SK-N-SH (cell line): ENCODE results near the gene DYNLT1. TPM values are rescaled to one million over a fixed set of nuclear protein-coding genes. Genes with fewer than 3 reads are reported as not detected.

Source experiments
- CTCF ChIA-PET: fragments of 300-600, 350-600 bp; formaldehyde crosslinking; extraction: SDS; loops from one replicate; lab custom pipeline; 2021; lab: Yijun Ruan, JAX
- POLR2A ChIA-PET: fragments of 350-600 bp; sonication (Branson Sonifier 250); formaldehyde crosslinking; extraction: SDS; loops from one replicate; lab custom pipeline; 2020; ENCODE audit warnings: antibody characterized with exemption, inconsistent platforms; lab: Yijun Ruan, JAX
- DNase-seq: peaks from one replicate; pipeline ENCODE4 v3.0.0; 2012
- H2AFZ ChIP-seq: fragments of 200-600 bp; sonication (generic); 2 replicates; pipeline ENCODE4 v1.8.1; 2016; ENCODE audit warnings: antibody characterized with exemption, mild to moderate bottlenecking, low read depth
- H3F3A ChIP-seq: fragments of 200-600 bp; sonication (generic); replicated peaks from 2 replicates; pipeline ENCODE3; 2016; ENCODE audit warnings: antibody characterized with exemption, mild to moderate bottlenecking; ENCODE audit not compliant: insufficient read depth
- H3K27ac ChIP-seq, 2 experiments: fragments of 200-500 bp in 1 of 2; fragments of 200-600 bp in 1 of 2; sonication (Bioruptor generic) in 1 of 2; sonication (generic), shearing (Covaris generic) in 1 of 2; 2 replicates each; pipeline versions ENCODE4 v1.5.1 to v1.6.1; 2014 to 2016; ENCODE audit warnings: low read depth in 2 of 2, inconsistent platforms in 1 of 2, low read length in 1 of 2, mild to moderate bottlenecking in 1 of 2, mixed read lengths in 1 of 2
- H3K27me3 ChIP-seq: fragments of 200-600 bp; sonication (generic), shearing (Covaris generic); 2 replicates; pipeline ENCODE4 v1.6.1; 2016; ENCODE audit warnings: mixed run types; ENCODE audit not compliant: insufficient read depth
- H3K36me3 ChIP-seq, 2 experiments: fragments of 200-500 bp in 1 of 2; fragments of 200-600 bp in 1 of 2; sonication (Bioruptor generic) in 1 of 2; sonication (generic) in 1 of 2; replicated peaks in 1 of 2; 2 replicates each; pipeline versions ENCODE3 to v1.5.1; 2014 to 2016; ENCODE audit warnings: low read length in 1 of 2, mild to moderate bottlenecking in 1 of 2; ENCODE audit not compliant: insufficient read depth in 2 of 2, control insufficient read depth in 1 of 2
- H3K4me1 ChIP-seq, 2 experiments: fragments of 200-500 bp in 1 of 2; fragments of 200-600 bp in 1 of 2; sonication (Bioruptor generic) in 1 of 2; sonication (generic), shearing (Covaris generic) in 1 of 2; 2 replicates each; pipeline versions ENCODE4 v1.5.1 to v1.6.1; 2014 to 2016; ENCODE audit warnings: low read depth in 1 of 2, low read length in 1 of 2, mixed run types in 1 of 2; ENCODE audit not compliant: insufficient read depth in 2 of 2, control insufficient read depth in 1 of 2
- H3K4me2 ChIP-seq: fragments of 200-600 bp; sonication (generic), shearing (Covaris generic); 2 replicates; pipeline ENCODE4 v1.6.1; 2017; ENCODE audit warnings: mixed run types
- H3K4me3 ChIP-seq, 2 experiments: fragments of 200-500 bp in 1 of 2; fragments of 200-600 bp in 1 of 2; sonication (Bioruptor generic) in 1 of 2; sonication (generic), shearing (Covaris generic) in 1 of 2; 2 replicates each; pipeline versions ENCODE4 v1.5.1 to v1.8.1; 2014 to 2016; ENCODE audit warnings: low read depth in 2 of 2, inconsistent platforms in 1 of 2, low read length in 1 of 2, mild to moderate bottlenecking in 1 of 2, mixed read lengths in 1 of 2, moderate library complexity in 1 of 2
- H3K79me2 ChIP-seq: fragments of 200-600 bp; sonication (generic); 2 replicates; pipeline ENCODE4 v1.8.1; 2017; ENCODE audit warnings: mild to moderate bottlenecking; ENCODE audit not compliant: insufficient read depth
- H3K9ac ChIP-seq: fragments of 200-600 bp; sonication (generic); 2 replicates; pipeline ENCODE4 v1.6.1; 2017; ENCODE audit warnings: mixed run types
- H3K9me2 ChIP-seq: fragments of 200-600 bp; sonication (generic); 2 replicates; pipeline ENCODE4 v1.6.1; 2017; ENCODE audit warnings: mixed run types
- H3K9me3 ChIP-seq: fragments of 200-600 bp; sonication (generic); 2 replicates; pipeline ENCODE4 v1.6.1; 2017; ENCODE audit warnings: mixed run types, mild to moderate bottlenecking, moderate library complexity
- H4K20me1 ChIP-seq: fragments of 200-600 bp; sonication (generic); 2 replicates; pipeline ENCODE4 v1.6.1; 2017; ENCODE audit warnings: mild to moderate bottlenecking, mixed run types; ENCODE audit not compliant: insufficient read depth
- CTCF ChIP-seq: fragments of 200-600 bp; sonication (generic); IDR thresholded peaks from 2 replicates; pipeline ENCODE4 v1.6.1; 2017; ENCODE audit warnings: antibody characterized with exemption, mild to moderate bottlenecking, moderate library complexity
- ELF1 ChIP-seq: IDR thresholded peaks from 2 replicates; pipeline ENCODE4 v1.4.0; 2012
- EP300 ChIP-seq, 2 experiments: IDR thresholded peaks; 2 replicates each; pipeline versions ENCODE4 v1.4.0 to v1.6.1; 2012; ENCODE audit warnings: borderline replicate concordance in 1 of 2, low read depth in 1 of 2, low read length in 1 of 2
- EZH2phosphoT487 ChIP-seq: fragments of 200-600 bp; sonication (generic); IDR thresholded peaks from 2 replicates; pipeline ENCODE4 v1.6.1; 2017; ENCODE audit warnings: low read depth, mixed run types, mild to moderate bottlenecking, antibody characterized with exemption, moderate library complexity, borderline replicate concordance
- FOSL2 ChIP-seq: IDR thresholded peaks from 2 replicates; pipeline ENCODE4 v1.4.0; 2012; ENCODE audit warnings: low read depth, mild to moderate bottlenecking, moderate library complexity, borderline replicate concordance
- FOXJ3 ChIP-seq: sonication (generic); formaldehyde crosslinking; IDR thresholded peaks from 2 replicates; pipeline ENCODE4 v1.5.1; 2020; ENCODE audit warnings: mild to moderate bottlenecking, missing genetic modification reagents
- FOXM1 ChIP-seq: IDR thresholded peaks from 2 replicates; pipeline ENCODE4 v1.4.0; 2012; ENCODE audit warnings: low read depth, mild to moderate bottlenecking
- NFIC ChIP-seq: IDR thresholded peaks from 2 replicates; pipeline ENCODE4 v1.4.0; 2012; ENCODE audit warnings: borderline replicate concordance
- PBX3 ChIP-seq: IDR thresholded peaks from 2 replicates; pipeline ENCODE4; 2012
- RAD21 ChIP-seq: IDR thresholded peaks from 2 replicates; pipeline ENCODE4 v1.6.1; 2012; ENCODE audit warnings: mild to moderate bottlenecking, low read length
- RCOR1 ChIP-seq: fragments of 150-350 bp; IDR thresholded peaks from 2 replicates; pipeline ENCODE4 v1.6.1; 2017; ENCODE audit warnings: antibody characterized with exemption, low read length
- RFX5 ChIP-seq: IDR thresholded peaks from 2 replicates; pipeline ENCODE4 v1.6.1; 2012; ENCODE audit warnings: mild to moderate bottlenecking, improper control_type of control experiment, low read length
- SIN3A ChIP-seq: IDR thresholded peaks from 2 replicates; pipeline ENCODE4 v1.6.1; 2012; ENCODE audit warnings: low read depth, mild to moderate bottlenecking, low read length, moderate library complexity, borderline replicate concordance
- SMC3 ChIP-seq: IDR thresholded peaks from 2 replicates; pipeline ENCODE4 v1.6.1; 2012; ENCODE audit warnings: low read depth, low read length, improper control_type of control experiment
- TAF1 ChIP-seq: IDR thresholded peaks from 2 replicates; pipeline ENCODE4 v1.6.1; 2012; ENCODE audit warnings: low read depth, mild to moderate bottlenecking, low read length, moderate library complexity, borderline replicate concordance
- TCF12 ChIP-seq: IDR thresholded peaks from 2 replicates; pipeline ENCODE4 v1.4.0; 2012
- USF2 ChIP-seq: fragments of 150-350 bp; IDR thresholded peaks from 2 replicates; pipeline ENCODE4 v1.6.1; 2017; ENCODE audit warnings: antibody characterized with exemption, low read length, low read depth, borderline replicate concordance
- YY1 ChIP-seq: IDR thresholded peaks from 2 replicates; pipeline ENCODE4 v1.4.0; 2012; ENCODE audit warnings: low read depth, mild to moderate bottlenecking
- WGBS: methylation state at CpG from one replicate; pipeline ENCODE4 v1.1.6; 2017; ENCODE audit warnings: low lambda C conversion rate; 5-methylcytosine and 5-hydroxymethylcytosine counted together
- polyA plus RNA-seq, 3 experiments: library from polyadenylated mRNA; depleted of rRNA; stranded (reverse); fragments of >200 nt; gene quantifications; 2 replicates each; pipeline ENCODE4 v1.2.3, GENCODE V29; 2012
- small RNA-seq, 7 experiments: library from RNA; depleted of rRNA; stranded (forward); fragments of <200 nt; gene quantifications; one replicate each; pipeline ENCODE3, GENCODE V24; 2012

The DYNLT1 gene
- polyA plus RNA-seq, 1 of the 3 experiments (the other 2 are of a cell fraction): 306 TPM

GRCh38 chr6:158586652-158587051 is 57.9 kb downstream of the DYNLT1 start:
- CTCF ChIA-PET: interaction anchor here (1.1 kb wide), 1 partner anchor 373 kb away, joined by 3 read pairs; no protein-coding TSS in a partner anchor
- WGBS: 97% methylated on average over 6 of the region's 8 CpGs
- no peak overlapping the region for H2AFZ ChIP-seq

More at GRCh38 chr6:158586652-158587051, 57.9 kb downstream of the DYNLT1 start:
- peaks cover 39 to 51% of the 10 kb centered on the region in 2 experiments for H3K36me3 ChIP-seq
- H3K79me2 ChIP-seq: no peaks in the 10 kb centered on the region
- H3K4me2 ChIP-seq: no peak overlapping the region
- no peaks in the 10 kb centered on the region for H3K9me3 ChIP-seq
- POLR2A ChIA-PET: no interaction called here
- H3K9ac ChIP-seq: no peak overlapping the region
- no peaks in the 10 kb centered on the region for H4K20me1 ChIP-seq
- TF ChIP-seq RAD21: no peak
- no peak for TF ChIP-seq EP300 (IDR thresholded peaks at IDR 0.05; ENCODE audit: borderline replicate concordance in 1 of 2, low read depth in 1 of 2, low read length in 1 of 2)
- TF ChIP-seq ELF1: no peak
- no peak for TF ChIP-seq SIN3A
- no peak for TF ChIP-seq NFIC
- no peak for TF ChIP-seq EZH2phosphoT487
- TF ChIP-seq FOXM1: no peak
- no peak for TF ChIP-seq SMC3
- TF ChIP-seq YY1: no peak
- TF ChIP-seq PBX3: no peak
- TF ChIP-seq FOSL2: no peak
- TF ChIP-seq TAF1: no peak
- TF ChIP-seq RFX5: no peak
- TF ChIP-seq USF2: no peak
- no peak for TF ChIP-seq CTCF
- no peak for TF ChIP-seq FOXJ3 (CRISPR knock-in tag)
- no peak for TF ChIP-seq RCOR1
- no peak for TF ChIP-seq TCF12
- H3K4me3 ChIP-seq: no peak overlapping the region
- no peaks in the 10 kb centered on the region for H3K27me3 ChIP-seq
- H3K4me1 ChIP-seq: no peaks in the 10 kb centered on the region
- no peak for DNase-seq
- no peaks in the 10 kb centered on the region for H3F3A ChIP-seq
- H3K27ac ChIP-seq: no peak overlapping the region
- no peaks in the 10 kb centered on the region for H3K9me2 ChIP-seq

Small RNA genes lying within 50 kb of the gene (small RNA-seq; reads per million reads assigned to genes)
- gene MIR7161: 0 reads per million in 7 experiments

Other genes starting within 250 kb of the DYNLT1 start
- 19.5 and 29.5 TPM in 2 replicates for gene TMEM181, start 84.7 kb downstream of the DYNLT1 start, polyA plus RNA-seq (2012; rRNA removed)
- 2.0 and 2.3 TPM in 2 replicates for gene SYTL3, start 5.3 kb upstream of the DYNLT1 start, polyA plus RNA-seq (2012; rRNA removed)
- 84.3 and 92.0 TPM in 2 replicates for gene EZR, start 174.6 kb upstream of the DYNLT1 start, polyA plus RNA-seq (2012; rRNA removed)